OCI-LY1 (cell line): ENCODE measurements around the gene POU4F2.

Experiments
- H2AFZ ChIP-seq: fragments of 200-600 bp; sonication (generic), shearing (Covaris generic); 2 replicates; pipeline ENCODE4 v1.6.0; 2014; ENCODE audit warnings: antibody characterized with exemption, mild to moderate bottlenecking, low read length
- H3F3A ChIP-seq: fragments of 200-600 bp; sonication (generic), shearing (Covaris generic); 2 replicates; pipeline ENCODE4 v1.6.0; 2014; ENCODE audit warnings: mild to moderate bottlenecking, antibody characterized with exemption, low read length, moderate library complexity; ENCODE audit not compliant: insufficient read depth
- H3K27ac ChIP-seq: fragments of 200-600 bp; sonication (generic); 2 replicates; pipeline ENCODE4 v1.5.1; 2014; ENCODE audit warnings: low read length, mixed run types, mild to moderate bottlenecking, low read depth; ENCODE audit not compliant: poor library complexity, severe bottlenecking
- H3K27me3 ChIP-seq: fragments of 200-600 bp; sonication (generic); 2 replicates; pipeline ENCODE4 v1.6.0; 2014; ENCODE audit warnings: antibody characterized with exemption, mild to moderate bottlenecking, low read length, moderate library complexity; ENCODE audit not compliant: insufficient read depth
- H3K36me3 ChIP-seq: fragments of 200-600 bp; sonication (generic); 2 replicates; pipeline ENCODE4 v1.6.1; 2014; ENCODE audit warnings: mild to moderate bottlenecking, antibody characterized with exemption, low read length, moderate library complexity, mixed read lengths; ENCODE audit not compliant: insufficient read depth
- H3K4me1 ChIP-seq: fragments of 200-600 bp; sonication (generic); 2 replicates; pipeline ENCODE4 v1.5.1; 2014; ENCODE audit warnings: mild to moderate bottlenecking, low read length, moderate library complexity; ENCODE audit not compliant: insufficient read depth, severe bottlenecking
- H3K4me2 ChIP-seq: fragments of 200-600 bp; sonication (generic), shearing (Covaris generic); 2 replicates; pipeline ENCODE4 v1.6.1; 2014; ENCODE audit warnings: low read length
- H3K4me3 ChIP-seq: fragments of 200-600 bp; sonication (generic); 2 replicates; pipeline ENCODE4 v1.5.1; 2014; ENCODE audit warnings: low read length, low read depth, mild to moderate bottlenecking, mixed read lengths; ENCODE audit not compliant: poor library complexity, severe bottlenecking
- H3K79me2 ChIP-seq: fragments of 200-600 bp; shearing (Covaris generic); 2 replicates; pipeline ENCODE4 v1.6.1; 2016; ENCODE audit warnings: mixed run types, low read length, mixed read lengths; ENCODE audit not compliant: insufficient read depth
- H3K9ac ChIP-seq: fragments of 200-600 bp; sonication (generic), shearing (Covaris generic); 2 replicates; pipeline ENCODE4 v1.6.1; 2014; ENCODE audit warnings: mild to moderate bottlenecking, low read length, mixed read lengths
- H3K9me2 ChIP-seq: fragments of 200-600 bp; sonication (generic), shearing (Covaris generic); 2 replicates; pipeline ENCODE4 v1.6.1; 2014; ENCODE audit warnings: low read depth, mild to moderate bottlenecking, low read length, mixed read lengths
- H3K9me3 ChIP-seq: fragments of 200-600 bp; shearing (Covaris generic); 2 replicates; pipeline ENCODE4 v1.6.1; 2014; ENCODE audit warnings: low read length, mixed read lengths
- H4K20me1 ChIP-seq: fragments of 200-600 bp; sonication (generic), shearing (Covaris generic); 2 replicates; pipeline ENCODE4 v1.6.0; 2016; ENCODE audit warnings: mild to moderate bottlenecking, low read length; ENCODE audit not compliant: insufficient read depth
- EZH2 ChIP-seq: fragments of 200-600 bp; sonication (generic), shearing (Covaris generic); IDR thresholded peaks from 2 replicates; pipeline ENCODE4 v1.8.0; 2017; ENCODE audit warnings: borderline replicate concordance, mixed run types, mild to moderate bottlenecking, antibody characterized with exemption, low read length, moderate library complexity, mixed read lengths
- TF ChIP-seq, protein P1 (sequence below): fragments of 200-600 bp; sonication (generic), shearing (Covaris generic); IDR thresholded peaks from 2 replicates; pipeline ENCODE4 v1.5.1; 2017; ENCODE audit warnings: mild to moderate bottlenecking, antibody characterized with exemption, low read length, moderate library complexity, mixed read lengths

The POU4F2 gene

DNA sequence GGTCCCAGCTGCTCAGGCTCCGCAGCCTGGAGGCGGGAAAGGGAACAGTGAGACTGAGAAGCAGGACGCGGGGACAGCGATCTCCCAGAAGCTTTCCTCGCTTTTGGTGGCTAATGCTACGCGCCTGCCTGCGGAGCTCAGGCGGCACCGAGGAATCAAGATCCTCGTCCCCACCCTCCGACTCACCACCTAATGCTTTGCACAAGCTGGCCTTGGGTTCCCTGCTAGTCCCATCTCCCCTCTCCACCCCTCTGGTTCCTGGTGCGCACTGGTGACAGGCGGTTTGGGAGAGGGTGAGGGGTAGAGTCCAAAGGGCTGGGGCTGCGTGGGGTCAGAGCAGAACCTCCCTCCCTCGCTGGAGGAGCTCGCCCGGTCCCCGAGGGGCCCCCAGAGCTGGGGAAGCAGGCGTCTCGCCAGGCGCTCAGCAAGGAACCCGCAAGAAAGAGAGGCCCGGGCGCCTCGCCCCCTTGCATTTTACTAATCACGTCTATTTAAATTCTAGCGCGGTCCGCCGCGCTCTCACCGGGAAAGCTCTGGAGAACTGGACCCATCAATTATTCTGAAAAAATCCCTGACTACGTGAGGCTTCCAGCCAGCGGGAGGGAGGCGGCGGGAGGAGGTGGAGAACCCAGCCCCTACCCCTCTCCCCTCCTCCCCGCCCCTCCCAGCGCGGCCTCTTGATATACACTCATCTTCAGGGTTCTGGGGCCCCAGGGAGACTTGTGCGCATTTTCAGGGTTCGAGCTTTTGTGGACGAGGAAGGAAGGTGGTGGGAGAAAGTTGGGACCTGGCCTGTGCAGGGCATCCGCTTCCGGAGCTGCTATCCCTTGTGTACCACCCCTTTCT is 9.1 kb downstream of the POU4F2 start:
- Histone ChIP-seq H2AFZ (no peak overlapping the region), H3K9ac (no peak overlapping the region), H3K4me2 (no peak overlapping the region), H3K9me3 (no peaks in the 10 kb centered on the region), H3F3A (no peaks in the 10 kb centered on the region), H3K36me3 (no peaks in the 10 kb centered on the region), H3K79me2 (no peaks in the 10 kb centered on the region), H3K4me3 (no peak overlapping the region), H3K27me3 (no peaks in the 10 kb centered on the region), H3K27ac (no peak overlapping the region), H3K9me2 (no peaks in the 10 kb centered on the region), H3K4me1 (no peaks in the 10 kb centered on the region), H4K20me1 (no peaks in the 10 kb centered on the region)
- TF ChIP-seq, protein P1, sequence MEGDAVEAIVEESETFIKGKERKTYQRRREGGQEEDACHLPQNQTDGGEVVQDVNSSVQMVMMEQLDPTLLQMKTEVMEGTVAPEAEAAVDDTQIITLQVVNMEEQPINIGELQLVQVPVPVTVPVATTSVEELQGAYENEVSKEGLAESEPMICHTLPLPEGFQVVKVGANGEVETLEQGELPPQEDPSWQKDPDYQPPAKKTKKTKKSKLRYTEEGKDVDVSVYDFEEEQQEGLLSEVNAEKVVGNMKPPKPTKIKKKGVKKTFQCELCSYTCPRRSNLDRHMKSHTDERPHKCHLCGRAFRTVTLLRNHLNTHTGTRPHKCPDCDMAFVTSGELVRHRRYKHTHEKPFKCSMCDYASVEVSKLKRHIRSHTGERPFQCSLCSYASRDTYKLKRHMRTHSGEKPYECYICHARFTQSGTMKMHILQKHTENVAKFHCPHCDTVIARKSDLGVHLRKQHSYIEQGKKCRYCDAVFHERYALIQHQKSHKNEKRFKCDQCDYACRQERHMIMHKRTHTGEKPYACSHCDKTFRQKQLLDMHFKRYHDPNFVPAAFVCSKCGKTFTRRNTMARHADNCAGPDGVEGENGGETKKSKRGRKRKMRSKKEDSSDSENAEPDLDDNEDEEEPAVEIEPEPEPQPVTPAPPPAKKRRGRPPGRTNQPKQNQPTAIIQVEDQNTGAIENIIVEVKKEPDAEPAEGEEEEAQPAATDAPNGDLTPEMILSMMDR: no peak
- TF ChIP-seq EZH2: no peak

DNA sequence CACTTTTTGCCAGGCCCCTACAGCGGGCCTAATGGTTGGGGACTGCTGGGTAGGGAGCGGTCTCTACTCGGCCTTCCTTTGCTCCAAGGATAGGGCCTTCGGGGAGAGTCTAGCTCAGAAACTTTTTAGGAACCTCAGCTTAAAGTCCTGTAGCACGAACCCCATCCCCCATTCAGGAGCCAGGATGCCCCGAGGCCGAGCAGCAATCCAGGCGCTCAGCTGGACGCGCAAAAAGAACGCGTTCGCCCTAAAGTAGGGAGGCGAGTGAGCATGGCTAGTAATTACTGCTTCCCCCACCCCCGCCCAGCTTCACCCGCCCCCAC is 9.7 kb downstream of the POU4F2 start:
- Histone ChIP-seq H3F3A (no peaks in the 10 kb centered on the region), H2AFZ (no peak overlapping the region), H3K27ac (no peak overlapping the region), H3K36me3 (no peaks in the 10 kb centered on the region), H3K4me1 (no peaks in the 10 kb centered on the region), H3K4me3 (no peak overlapping the region), H3K4me2 (no peak overlapping the region), H3K9me2 (no peaks in the 10 kb centered on the region), H3K79me2 (no peaks in the 10 kb centered on the region), H4K20me1 (no peaks in the 10 kb centered on the region), H3K27me3 (no peaks in the 10 kb centered on the region), H3K9me3 (no peaks in the 10 kb centered on the region), H3K9ac (no peak overlapping the region)
- TF ChIP-seq, protein P1: no peak

DNA sequence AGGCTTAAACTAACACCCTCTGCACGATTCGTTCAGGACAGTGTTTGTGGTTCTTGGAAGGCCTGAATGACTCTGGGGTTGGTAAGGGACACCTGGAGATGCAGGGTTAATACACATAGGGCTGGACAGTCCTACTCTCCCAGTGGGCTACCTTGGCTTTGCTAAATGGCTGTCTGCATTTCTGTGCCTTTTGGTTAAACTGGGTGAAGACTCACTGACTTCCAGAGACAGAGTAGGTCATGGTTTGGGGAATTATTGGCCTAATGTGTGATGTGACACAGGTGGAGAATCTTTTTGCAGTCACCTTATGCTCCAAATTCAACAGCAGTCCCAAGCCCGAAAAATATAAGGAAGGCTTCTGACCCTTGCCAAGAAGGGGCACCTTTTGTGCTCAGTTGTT is 10.5 kb downstream of the POU4F2 start:
- no peaks in the 10 kb centered on the region for H3K79me2 ChIP-seq
- H3K36me3 ChIP-seq: no peaks in the 10 kb centered on the region
- H3K4me1 ChIP-seq: no peaks in the 10 kb centered on the region
- H3K9me2 ChIP-seq: no peaks in the 10 kb centered on the region
- H3K4me2 ChIP-seq: no peak overlapping the region
- TF ChIP-seq EZH2: no peak
- TF ChIP-seq, protein P1: no peak
- H3K27me3 ChIP-seq: no peaks in the 10 kb centered on the region
- H3K27ac ChIP-seq: no peak overlapping the region
- H3K9ac ChIP-seq: no peak overlapping the region
- no peaks in the 10 kb centered on the region for H4K20me1 ChIP-seq
- no peaks in the 10 kb centered on the region for H3K9me3 ChIP-seq
- no peak overlapping the region for H3K4me3 ChIP-seq
- H2AFZ ChIP-seq: no peak overlapping the region
- no peaks in the 10 kb centered on the region for H3F3A ChIP-seq
